Astrocyte of the cerebellum (primary cell): ENCODE measurements around the gene LRP6.
"Not testable (repeated sequence)": the region's sequence is repeated elsewhere in the genome, so short reads cannot be mapped to it uniquely, and the experiment has no call there.

Source experiments
- DNase-seq: peaks from one replicate; pipeline ENCODE4 v3.0.0-alpha.2; 2011; ENCODE audit warnings: low read depth
- H3K4me3 ChIP-seq: 2 replicates; pipeline ENCODE4 v1.5.1; 2011; ENCODE audit warnings: mild to moderate bottlenecking, low read depth, low read length, moderate library complexity
- in situ Hi-C: cut with HindIII; loops from 2 replicates; pipeline ENCODE4 v1.10.0; 2017; ENCODE audit warnings: low sequenced_read_pairs
- TF ChIP-seq, protein P1 (sequence below): IDR thresholded peaks from 2 replicates; pipeline ENCODE4 v1.5.1; 2012; ENCODE audit warnings: low read length, low read depth, moderate library complexity, mild to moderate bottlenecking; ENCODE audit errors: missing control alignments

LRP6 gene

DNA sequence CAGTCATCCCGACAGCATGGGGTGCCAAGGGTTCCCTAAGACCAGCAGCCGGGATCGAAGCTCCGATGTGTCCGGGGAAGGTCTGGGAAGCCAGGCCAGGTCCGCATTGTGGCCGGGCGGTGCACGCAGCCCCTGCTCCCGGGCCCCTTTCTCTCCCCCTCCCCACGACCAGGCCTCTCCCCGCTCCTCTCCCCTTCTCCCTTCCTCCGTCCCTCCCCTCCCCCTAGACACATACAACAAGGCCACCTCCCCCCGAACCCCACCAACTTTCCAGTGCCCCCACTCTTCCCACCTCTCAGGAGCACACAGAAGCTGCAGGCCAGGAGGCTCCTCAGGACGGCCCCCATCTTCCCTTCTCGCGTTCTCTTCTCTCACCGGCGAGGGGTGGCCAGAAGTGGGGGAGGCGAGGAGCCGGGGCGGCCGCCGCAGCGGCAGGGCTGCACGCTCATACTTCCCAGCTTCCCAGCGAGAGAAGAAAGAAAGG is 413 bp downstream of the LRP6 start:
- in situ Hi-C loops = loop anchor here (10.0 kb wide), 1 partner anchor 58 kb away; no protein-coding TSS in a partner anchor
- TF ChIP-seq, protein P1, sequence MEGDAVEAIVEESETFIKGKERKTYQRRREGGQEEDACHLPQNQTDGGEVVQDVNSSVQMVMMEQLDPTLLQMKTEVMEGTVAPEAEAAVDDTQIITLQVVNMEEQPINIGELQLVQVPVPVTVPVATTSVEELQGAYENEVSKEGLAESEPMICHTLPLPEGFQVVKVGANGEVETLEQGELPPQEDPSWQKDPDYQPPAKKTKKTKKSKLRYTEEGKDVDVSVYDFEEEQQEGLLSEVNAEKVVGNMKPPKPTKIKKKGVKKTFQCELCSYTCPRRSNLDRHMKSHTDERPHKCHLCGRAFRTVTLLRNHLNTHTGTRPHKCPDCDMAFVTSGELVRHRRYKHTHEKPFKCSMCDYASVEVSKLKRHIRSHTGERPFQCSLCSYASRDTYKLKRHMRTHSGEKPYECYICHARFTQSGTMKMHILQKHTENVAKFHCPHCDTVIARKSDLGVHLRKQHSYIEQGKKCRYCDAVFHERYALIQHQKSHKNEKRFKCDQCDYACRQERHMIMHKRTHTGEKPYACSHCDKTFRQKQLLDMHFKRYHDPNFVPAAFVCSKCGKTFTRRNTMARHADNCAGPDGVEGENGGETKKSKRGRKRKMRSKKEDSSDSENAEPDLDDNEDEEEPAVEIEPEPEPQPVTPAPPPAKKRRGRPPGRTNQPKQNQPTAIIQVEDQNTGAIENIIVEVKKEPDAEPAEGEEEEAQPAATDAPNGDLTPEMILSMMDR = no peak
- no peak for DNase-seq
- H3K4me3 ChIP-seq = peak overlapping the region; percentile 63

DNA sequence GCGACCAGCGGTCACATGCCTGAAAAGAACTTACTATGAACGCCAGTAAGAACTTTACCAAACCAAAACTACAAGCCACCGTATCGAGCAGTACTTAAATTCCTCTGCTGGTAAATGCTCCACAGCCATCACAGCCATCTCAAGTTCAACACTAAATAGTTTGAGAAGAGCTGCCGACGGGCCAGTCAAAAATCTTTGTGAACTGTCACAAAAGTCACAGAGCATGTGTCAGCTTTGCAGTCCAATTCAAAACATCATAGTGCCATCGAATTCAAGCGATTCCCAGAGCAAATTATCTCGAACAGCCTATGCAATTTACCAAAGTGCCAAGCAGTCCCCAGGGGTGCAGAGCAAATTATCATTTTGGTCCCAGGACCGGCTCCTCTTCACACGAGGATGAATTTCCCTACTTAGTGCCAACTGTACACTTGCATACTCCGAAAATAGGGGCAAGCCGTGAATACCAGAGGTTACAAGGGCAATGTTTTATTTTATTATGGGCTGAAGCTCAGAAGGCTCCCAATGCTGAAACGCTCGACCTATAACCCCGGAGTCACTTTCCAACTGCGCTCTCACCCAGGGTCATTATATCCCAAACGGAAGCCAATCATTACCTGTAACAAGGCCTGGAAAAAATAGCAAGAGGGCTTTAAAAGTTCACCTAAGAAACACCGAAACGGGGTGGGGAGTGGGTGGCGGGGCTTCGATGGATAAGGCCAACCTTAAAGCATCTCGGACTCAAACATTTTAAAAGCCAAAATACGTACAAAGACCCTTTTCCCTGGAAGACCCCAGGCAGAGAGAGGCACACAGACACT is 1.1 kb downstream of the LRP6 start:
- H3K4me3 ChIP-seq = peak overlapping the region; percentile 63
- in situ Hi-C loops = loop anchor here (10.0 kb wide), 1 partner anchor 59 kb away; no protein-coding TSS in a partner anchor
- TF ChIP-seq, protein P1 = no peak
- peak; percentile 38 for DNase-seq

DNA sequence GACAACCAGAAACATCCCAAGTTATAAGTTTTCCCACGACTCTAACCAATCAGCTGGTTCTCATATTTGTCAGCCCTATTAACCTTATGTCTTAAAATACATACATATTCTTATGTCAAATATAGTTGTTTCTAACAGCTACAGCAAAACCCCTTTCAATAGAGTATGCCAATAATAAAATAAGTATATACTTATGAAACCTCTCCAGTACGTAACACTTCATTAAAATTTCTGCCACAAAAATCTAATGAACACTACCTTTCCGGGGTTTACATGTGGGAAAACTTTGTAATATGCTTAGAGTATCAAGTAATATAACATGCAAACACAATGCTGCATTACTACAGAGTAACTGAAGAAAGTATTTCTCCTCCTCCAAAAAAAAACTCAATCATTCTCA is 1.8 kb downstream of the LRP6 start:
- TF ChIP-seq, protein P1 = no peak
- in situ Hi-C loops = loop anchor here (10.0 kb wide), 1 partner anchor 60 kb away; no protein-coding TSS in a partner anchor
- DNase-seq = no peak
- H3K4me3 ChIP-seq = peak overlapping the region; percentile 63

DNA sequence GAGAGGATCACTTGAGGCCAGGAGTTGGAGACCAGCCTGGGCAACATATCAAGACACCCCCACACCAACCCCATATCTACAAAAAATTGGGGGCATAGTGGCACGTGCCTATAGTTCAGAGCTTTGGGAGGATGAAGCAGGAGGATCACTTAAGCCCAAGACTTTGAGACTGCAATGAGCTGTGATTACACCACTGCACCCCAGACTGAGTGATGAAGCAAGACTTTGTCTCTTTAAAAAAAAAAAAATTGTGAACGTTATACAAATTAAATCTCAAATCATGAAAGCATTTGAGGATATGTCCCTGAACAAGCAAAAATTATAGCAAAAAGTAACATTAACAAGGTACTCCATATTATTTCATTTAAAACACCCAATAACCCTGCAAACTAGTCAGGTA is 2.9 kb downstream of the LRP6 start:
- TF ChIP-seq, protein P1 = no peak
- in situ Hi-C loops = loop anchor here (10.0 kb wide), 1 partner anchor 61 kb away; no protein-coding TSS in a partner anchor
- DNase-seq = no peak
- peak overlapping the region; percentile 63 for H3K4me3 ChIP-seq

DNA sequence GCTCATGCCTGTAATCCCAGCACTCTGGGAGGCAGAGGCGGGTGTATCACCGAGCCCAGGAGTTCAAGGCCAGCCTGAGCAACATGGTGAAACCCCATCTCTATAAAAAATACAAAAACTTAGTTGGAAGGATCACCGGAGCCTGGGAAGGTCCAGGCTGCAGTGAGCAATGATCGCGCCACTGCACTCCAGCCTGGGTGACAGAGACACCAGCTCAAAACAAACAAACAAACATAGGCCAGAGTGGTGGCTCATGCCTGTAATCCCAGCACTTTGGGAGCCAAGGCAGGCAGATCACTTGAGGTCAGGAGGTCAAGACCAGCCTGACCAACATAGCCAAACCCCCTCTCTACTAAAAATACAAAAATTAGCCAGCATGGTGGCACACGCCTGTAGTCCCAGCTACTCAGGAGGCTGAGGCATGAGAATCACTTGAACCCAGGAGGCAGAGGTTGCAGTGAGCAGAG is 10.5 kb downstream of the LRP6 start:
- in situ Hi-C loops, DNase-seq, H3K4me3 ChIP-seq: not testable (repeated sequence)

DNA sequence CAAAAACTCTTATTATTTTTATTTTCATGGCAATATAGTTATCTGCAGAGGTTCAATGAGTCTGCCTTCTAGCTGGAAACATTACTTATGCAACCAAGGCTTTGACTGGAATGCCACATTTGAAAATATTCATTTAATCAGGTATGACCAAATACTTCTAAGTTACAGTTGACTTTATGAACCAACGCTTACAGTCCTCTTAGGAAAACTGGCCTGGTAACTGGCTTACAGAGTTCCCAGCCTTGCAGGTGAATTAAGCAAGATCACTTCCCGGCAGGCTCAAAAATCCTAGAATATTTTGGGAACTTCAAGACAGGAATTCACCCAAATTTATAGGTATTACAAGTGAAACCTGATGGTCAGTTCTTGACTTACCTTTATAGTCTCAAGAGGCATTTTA is 12.3 kb downstream of the LRP6 start:
- TF ChIP-seq, protein P1 = no peak
- in situ Hi-C loops = no loop called here
- DNase-seq = no peak
- no peak overlapping the region for H3K4me3 ChIP-seq
